SK-N-SH (cell line): ENCODE results near the gene MCTP1. TPM values are rescaled to one million over a fixed set of nuclear protein-coding genes. Genes with fewer than 3 reads are reported as not detected.

Experiments
- CTCF ChIA-PET: fragments of 300-600, 350-600 bp; formaldehyde crosslinking; extraction: SDS; loops from one replicate; lab custom pipeline; 2021; lab: Yijun Ruan, JAX
- POLR2A ChIA-PET: fragments of 350-600 bp; sonication (Branson Sonifier 250); formaldehyde crosslinking; extraction: SDS; loops from one replicate; lab custom pipeline; 2020; ENCODE audit warnings: antibody characterized with exemption, inconsistent platforms; lab: Yijun Ruan, JAX
- DNase-seq: peaks from one replicate; pipeline ENCODE4 v3.0.0; 2012
- H2AFZ ChIP-seq: fragments of 200-600 bp; sonication (generic); 2 replicates; pipeline ENCODE4 v1.8.1; 2016; ENCODE audit warnings: antibody characterized with exemption, mild to moderate bottlenecking, low read depth
- H3F3A ChIP-seq: fragments of 200-600 bp; sonication (generic); replicated peaks from 2 replicates; pipeline ENCODE3; 2016; ENCODE audit warnings: antibody characterized with exemption, mild to moderate bottlenecking; ENCODE audit not compliant: insufficient read depth
- H3K27ac ChIP-seq, 2 experiments: fragments of 200-500 bp in 1 of 2; fragments of 200-600 bp in 1 of 2; sonication (Bioruptor generic) in 1 of 2; sonication (generic), shearing (Covaris generic) in 1 of 2; 2 replicates each; pipeline versions ENCODE4 v1.5.1 to v1.6.1; 2014 to 2016; ENCODE audit warnings: low read depth in 2 of 2, inconsistent platforms in 1 of 2, low read length in 1 of 2, mild to moderate bottlenecking in 1 of 2, mixed read lengths in 1 of 2
- H3K27me3 ChIP-seq: fragments of 200-600 bp; sonication (generic), shearing (Covaris generic); 2 replicates; pipeline ENCODE4 v1.6.1; 2016; ENCODE audit warnings: mixed run types; ENCODE audit not compliant: insufficient read depth
- H3K36me3 ChIP-seq, 2 experiments: fragments of 200-500 bp in 1 of 2; fragments of 200-600 bp in 1 of 2; sonication (Bioruptor generic) in 1 of 2; sonication (generic) in 1 of 2; replicated peaks in 1 of 2; 2 replicates each; pipeline versions ENCODE3 to v1.5.1; 2014 to 2016; ENCODE audit warnings: low read length in 1 of 2, mild to moderate bottlenecking in 1 of 2; ENCODE audit not compliant: insufficient read depth in 2 of 2, control insufficient read depth in 1 of 2
- H3K4me1 ChIP-seq, 2 experiments: fragments of 200-500 bp in 1 of 2; fragments of 200-600 bp in 1 of 2; sonication (Bioruptor generic) in 1 of 2; sonication (generic), shearing (Covaris generic) in 1 of 2; 2 replicates each; pipeline versions ENCODE4 v1.5.1 to v1.6.1; 2014 to 2016; ENCODE audit warnings: low read depth in 1 of 2, low read length in 1 of 2, mixed run types in 1 of 2; ENCODE audit not compliant: insufficient read depth in 2 of 2, control insufficient read depth in 1 of 2
- H3K4me2 ChIP-seq: fragments of 200-600 bp; sonication (generic), shearing (Covaris generic); 2 replicates; pipeline ENCODE4 v1.6.1; 2017; ENCODE audit warnings: mixed run types
- H3K4me3 ChIP-seq, 2 experiments: fragments of 200-500 bp in 1 of 2; fragments of 200-600 bp in 1 of 2; sonication (Bioruptor generic) in 1 of 2; sonication (generic), shearing (Covaris generic) in 1 of 2; 2 replicates each; pipeline versions ENCODE4 v1.5.1 to v1.8.1; 2014 to 2016; ENCODE audit warnings: low read depth in 2 of 2, inconsistent platforms in 1 of 2, low read length in 1 of 2, mild to moderate bottlenecking in 1 of 2, mixed read lengths in 1 of 2, moderate library complexity in 1 of 2
- H3K79me2 ChIP-seq: fragments of 200-600 bp; sonication (generic); 2 replicates; pipeline ENCODE4 v1.8.1; 2017; ENCODE audit warnings: mild to moderate bottlenecking; ENCODE audit not compliant: insufficient read depth
- H3K9ac ChIP-seq: fragments of 200-600 bp; sonication (generic); 2 replicates; pipeline ENCODE4 v1.6.1; 2017; ENCODE audit warnings: mixed run types
- H3K9me2 ChIP-seq: fragments of 200-600 bp; sonication (generic); 2 replicates; pipeline ENCODE4 v1.6.1; 2017; ENCODE audit warnings: mixed run types
- H3K9me3 ChIP-seq: fragments of 200-600 bp; sonication (generic); 2 replicates; pipeline ENCODE4 v1.6.1; 2017; ENCODE audit warnings: mixed run types, mild to moderate bottlenecking, moderate library complexity
- H4K20me1 ChIP-seq: fragments of 200-600 bp; sonication (generic); 2 replicates; pipeline ENCODE4 v1.6.1; 2017; ENCODE audit warnings: mild to moderate bottlenecking, mixed run types; ENCODE audit not compliant: insufficient read depth
- ELF1 ChIP-seq: IDR thresholded peaks from 2 replicates; pipeline ENCODE4 v1.4.0; 2012
- POLR2AphosphoS5 ChIP-seq: IDR thresholded peaks from 2 replicates; pipeline ENCODE4 v1.6.1; 2012; ENCODE audit warnings: low read depth, low read length
- SIN3A ChIP-seq: IDR thresholded peaks from 2 replicates; pipeline ENCODE4 v1.6.1; 2012; ENCODE audit warnings: low read depth, mild to moderate bottlenecking, low read length, moderate library complexity, borderline replicate concordance
- TAF1 ChIP-seq: IDR thresholded peaks from 2 replicates; pipeline ENCODE4 v1.6.1; 2012; ENCODE audit warnings: low read depth, mild to moderate bottlenecking, low read length, moderate library complexity, borderline replicate concordance
- TCF12 ChIP-seq: IDR thresholded peaks from 2 replicates; pipeline ENCODE4 v1.4.0; 2012
- WGBS: methylation state at CpG from one replicate; pipeline ENCODE4 v1.1.6; 2017; ENCODE audit warnings: low lambda C conversion rate; 5-methylcytosine and 5-hydroxymethylcytosine counted together
- polyA plus RNA-seq, 3 experiments: library from polyadenylated mRNA; depleted of rRNA; stranded (reverse); fragments of >200 nt; gene quantifications; 2 replicates each; pipeline ENCODE4 v1.2.3, GENCODE V29; 2012
- TF ChIP-seq, protein P1 (sequence below): IDR thresholded peaks from 2 replicates; pipeline ENCODE4 v1.4.0; 2012; ENCODE audit warnings: low read depth, borderline replicate concordance
- TF ChIP-seq, protein P2 (sequence below): IDR thresholded peaks from 2 replicates; pipeline ENCODE4 v1.6.1; 2012; ENCODE audit warnings: mild to moderate bottlenecking, low read depth, low read length, moderate library complexity
- TF ChIP-seq, protein P3 (sequence below): fragments of 200-600 bp; sonication (generic); IDR thresholded peaks from 2 replicates; pipeline ENCODE4 v1.6.1; 2017; ENCODE audit warnings: antibody characterized with exemption, mild to moderate bottlenecking, moderate library complexity
- TF ChIP-seq, protein P4 (sequence below): fragments of 150-350 bp; IDR thresholded peaks from 2 replicates; pipeline ENCODE4 v1.6.1; 2016; ENCODE audit warnings: mild to moderate bottlenecking, low read depth, low read length

The MCTP1 gene
- polyA plus RNA-seq, 1 of the 3 experiments (the other 2 are of a cell fraction), result 0.53 TPM

DNA sequence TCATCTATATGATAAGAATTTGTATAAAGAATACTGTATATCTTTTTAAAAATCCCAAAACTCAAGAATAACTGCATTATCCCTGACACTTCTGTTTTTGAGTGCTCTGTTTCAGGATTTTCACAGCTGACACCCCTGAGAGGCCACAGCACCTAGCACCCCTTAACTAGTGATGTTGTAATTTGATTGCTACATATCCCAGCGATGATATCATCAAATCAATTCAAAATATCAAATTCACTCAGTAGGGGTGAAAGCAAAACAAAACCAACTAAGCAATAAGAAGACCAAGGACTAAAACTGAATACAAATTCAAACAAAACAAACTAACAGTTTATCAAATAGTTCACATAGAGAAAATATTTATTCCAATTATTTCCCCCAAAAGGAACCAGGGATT, 184.3 kb downstream of the MCTP1 start:
- no peak for DNase-seq
- Histone ChIP-seq H3K79me2 (no peaks in the 10 kb centered on the region), H2AFZ (no peak overlapping the region), H3K27me3 (no peaks in the 10 kb centered on the region), H3K9me3 (no peaks in the 10 kb centered on the region), H4K20me1 (no peaks in the 10 kb centered on the region), H3K4me3 (no peak overlapping the region), H3K27ac (no peak overlapping the region), H3F3A (no peaks in the 10 kb centered on the region), H3K36me3 (no peaks in the 10 kb centered on the region), H3K4me1 (no peaks in the 10 kb centered on the region), H3K4me2 (no peak overlapping the region), H3K9ac (no peak overlapping the region), H3K9me2 (no peaks in the 10 kb centered on the region)
- POLR2A ChIA-PET, result no interaction called here
- TF ChIP-seq, protein P1, sequence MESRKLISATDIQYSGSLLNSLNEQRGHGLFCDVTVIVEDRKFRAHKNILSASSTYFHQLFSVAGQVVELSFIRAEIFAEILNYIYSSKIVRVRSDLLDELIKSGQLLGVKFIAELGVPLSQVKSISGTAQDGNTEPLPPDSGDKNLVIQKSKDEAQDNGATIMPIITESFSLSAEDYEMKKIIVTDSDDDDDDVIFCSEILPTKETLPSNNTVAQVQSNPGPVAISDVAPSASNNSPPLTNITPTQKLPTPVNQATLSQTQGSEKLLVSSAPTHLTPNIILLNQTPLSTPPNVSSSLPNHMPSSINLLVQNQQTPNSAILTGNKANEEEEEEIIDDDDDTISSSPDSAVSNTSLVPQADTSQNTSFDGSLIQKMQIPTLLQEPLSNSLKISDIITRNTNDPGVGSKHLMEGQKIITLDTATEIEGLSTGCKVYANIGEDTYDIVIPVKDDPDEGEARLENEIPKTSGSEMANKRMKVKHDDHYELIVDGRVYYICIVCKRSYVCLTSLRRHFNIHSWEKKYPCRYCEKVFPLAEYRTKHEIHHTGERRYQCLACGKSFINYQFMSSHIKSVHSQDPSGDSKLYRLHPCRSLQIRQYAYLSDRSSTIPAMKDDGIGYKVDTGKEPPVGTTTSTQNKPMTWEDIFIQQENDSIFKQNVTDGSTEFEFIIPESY, result no peak
- TF ChIP-seq SIN3A (no peak), TCF12 (no peak), TAF1 (no peak)
- TF ChIP-seq, protein P2, sequence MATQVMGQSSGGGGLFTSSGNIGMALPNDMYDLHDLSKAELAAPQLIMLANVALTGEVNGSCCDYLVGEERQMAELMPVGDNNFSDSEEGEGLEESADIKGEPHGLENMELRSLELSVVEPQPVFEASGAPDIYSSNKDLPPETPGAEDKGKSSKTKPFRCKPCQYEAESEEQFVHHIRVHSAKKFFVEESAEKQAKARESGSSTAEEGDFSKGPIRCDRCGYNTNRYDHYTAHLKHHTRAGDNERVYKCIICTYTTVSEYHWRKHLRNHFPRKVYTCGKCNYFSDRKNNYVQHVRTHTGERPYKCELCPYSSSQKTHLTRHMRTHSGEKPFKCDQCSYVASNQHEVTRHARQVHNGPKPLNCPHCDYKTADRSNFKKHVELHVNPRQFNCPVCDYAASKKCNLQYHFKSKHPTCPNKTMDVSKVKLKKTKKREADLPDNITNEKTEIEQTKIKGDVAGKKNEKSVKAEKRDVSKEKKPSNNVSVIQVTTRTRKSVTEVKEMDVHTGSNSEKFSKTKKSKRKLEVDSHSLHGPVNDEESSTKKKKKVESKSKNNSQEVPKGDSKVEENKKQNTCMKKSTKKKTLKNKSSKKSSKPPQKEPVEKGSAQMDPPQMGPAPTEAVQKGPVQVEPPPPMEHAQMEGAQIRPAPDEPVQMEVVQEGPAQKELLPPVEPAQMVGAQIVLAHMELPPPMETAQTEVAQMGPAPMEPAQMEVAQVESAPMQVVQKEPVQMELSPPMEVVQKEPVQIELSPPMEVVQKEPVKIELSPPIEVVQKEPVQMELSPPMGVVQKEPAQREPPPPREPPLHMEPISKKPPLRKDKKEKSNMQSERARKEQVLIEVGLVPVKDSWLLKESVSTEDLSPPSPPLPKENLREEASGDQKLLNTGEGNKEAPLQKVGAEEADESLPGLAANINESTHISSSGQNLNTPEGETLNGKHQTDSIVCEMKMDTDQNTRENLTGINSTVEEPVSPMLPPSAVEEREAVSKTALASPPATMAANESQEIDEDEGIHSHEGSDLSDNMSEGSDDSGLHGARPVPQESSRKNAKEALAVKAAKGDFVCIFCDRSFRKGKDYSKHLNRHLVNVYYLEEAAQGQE, result no peak
- TF ChIP-seq, protein P3, sequence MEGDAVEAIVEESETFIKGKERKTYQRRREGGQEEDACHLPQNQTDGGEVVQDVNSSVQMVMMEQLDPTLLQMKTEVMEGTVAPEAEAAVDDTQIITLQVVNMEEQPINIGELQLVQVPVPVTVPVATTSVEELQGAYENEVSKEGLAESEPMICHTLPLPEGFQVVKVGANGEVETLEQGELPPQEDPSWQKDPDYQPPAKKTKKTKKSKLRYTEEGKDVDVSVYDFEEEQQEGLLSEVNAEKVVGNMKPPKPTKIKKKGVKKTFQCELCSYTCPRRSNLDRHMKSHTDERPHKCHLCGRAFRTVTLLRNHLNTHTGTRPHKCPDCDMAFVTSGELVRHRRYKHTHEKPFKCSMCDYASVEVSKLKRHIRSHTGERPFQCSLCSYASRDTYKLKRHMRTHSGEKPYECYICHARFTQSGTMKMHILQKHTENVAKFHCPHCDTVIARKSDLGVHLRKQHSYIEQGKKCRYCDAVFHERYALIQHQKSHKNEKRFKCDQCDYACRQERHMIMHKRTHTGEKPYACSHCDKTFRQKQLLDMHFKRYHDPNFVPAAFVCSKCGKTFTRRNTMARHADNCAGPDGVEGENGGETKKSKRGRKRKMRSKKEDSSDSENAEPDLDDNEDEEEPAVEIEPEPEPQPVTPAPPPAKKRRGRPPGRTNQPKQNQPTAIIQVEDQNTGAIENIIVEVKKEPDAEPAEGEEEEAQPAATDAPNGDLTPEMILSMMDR, result no peak
- TF ChIP-seq, protein P4, sequence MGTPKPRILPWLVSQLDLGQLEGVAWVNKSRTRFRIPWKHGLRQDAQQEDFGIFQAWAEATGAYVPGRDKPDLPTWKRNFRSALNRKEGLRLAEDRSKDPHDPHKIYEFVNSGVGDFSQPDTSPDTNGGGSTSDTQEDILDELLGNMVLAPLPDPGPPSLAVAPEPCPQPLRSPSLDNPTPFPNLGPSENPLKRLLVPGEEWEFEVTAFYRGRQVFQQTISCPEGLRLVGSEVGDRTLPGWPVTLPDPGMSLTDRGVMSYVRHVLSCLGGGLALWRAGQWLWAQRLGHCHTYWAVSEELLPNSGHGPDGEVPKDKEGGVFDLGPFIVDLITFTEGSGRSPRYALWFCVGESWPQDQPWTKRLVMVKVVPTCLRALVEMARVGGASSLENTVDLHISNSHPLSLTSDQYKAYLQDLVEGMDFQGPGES, result no peak
- WGBS, result 6% methylated on average over 1 of the region's 1 CpG
- CTCF ChIA-PET, result no interaction called here

DNA sequence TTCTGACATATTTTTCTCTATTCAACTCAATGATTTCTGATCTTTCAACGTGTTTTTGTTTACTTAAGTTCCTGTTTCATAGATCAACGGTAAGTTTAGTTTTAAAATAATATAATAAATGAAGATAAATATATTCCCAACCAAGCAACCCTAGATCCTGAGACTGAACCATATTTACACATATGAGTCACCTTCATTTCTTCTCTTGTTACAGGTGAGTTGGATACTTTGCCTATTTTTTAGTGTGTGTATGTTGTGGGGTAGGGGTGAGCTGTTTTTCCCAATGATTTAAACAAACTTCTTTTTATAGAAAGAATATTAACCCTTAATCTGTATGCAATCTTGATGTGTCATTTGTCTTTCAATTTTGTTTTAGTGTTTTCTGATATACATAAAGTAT, 186.9 kb downstream of the MCTP1 start:
- ChIA-PET POLR2A (no interaction called here), CTCF (no interaction called here)
- H3K4me1 ChIP-seq, result no peaks in the 10 kb centered on the region
- H3F3A ChIP-seq, result no peaks in the 10 kb centered on the region
- no peak overlapping the region for H3K9ac ChIP-seq
- no peak overlapping the region for H2AFZ ChIP-seq
- no peak for DNase-seq
- no peak for TF ChIP-seq ELF1
- TF ChIP-seq, protein P4, result no peak
- TF ChIP-seq POLR2AphosphoS5, result no peak
- H3K36me3 ChIP-seq, result no peaks in the 10 kb centered on the region
- WGBS, result 4% methylated on average over 2 of the region's 2 CpGs
- no peak overlapping the region for H3K4me3 ChIP-seq
- no peaks in the 10 kb centered on the region for H3K27me3 ChIP-seq
- H3K27ac ChIP-seq, result no peak overlapping the region
- no peaks in the 10 kb centered on the region for H3K9me2 ChIP-seq
- no peak overlapping the region for H3K4me2 ChIP-seq
- H3K79me2 ChIP-seq, result no peaks in the 10 kb centered on the region
- H4K20me1 ChIP-seq, result no peaks in the 10 kb centered on the region
- H3K9me3 ChIP-seq, result no peaks in the 10 kb centered on the region
